ENCODE data around the gene TBC1D24.
"Not testable (repeated sequence)": the region's sequence is repeated elsewhere in the genome, so short reads cannot be mapped to it uniquely, and the experiment has no call there.

Gene TBC1D24

GRCh38 chr16:2469399-2470233, 5.3 kb upstream of the TBC1D24 start:
- no peak for DNase-seq

- DNase-seq, result no peak
These were observed 4.7 kb upstream of the TBC1D24 start for GRCh38 chr16:2470234-2470601.

DNA sequence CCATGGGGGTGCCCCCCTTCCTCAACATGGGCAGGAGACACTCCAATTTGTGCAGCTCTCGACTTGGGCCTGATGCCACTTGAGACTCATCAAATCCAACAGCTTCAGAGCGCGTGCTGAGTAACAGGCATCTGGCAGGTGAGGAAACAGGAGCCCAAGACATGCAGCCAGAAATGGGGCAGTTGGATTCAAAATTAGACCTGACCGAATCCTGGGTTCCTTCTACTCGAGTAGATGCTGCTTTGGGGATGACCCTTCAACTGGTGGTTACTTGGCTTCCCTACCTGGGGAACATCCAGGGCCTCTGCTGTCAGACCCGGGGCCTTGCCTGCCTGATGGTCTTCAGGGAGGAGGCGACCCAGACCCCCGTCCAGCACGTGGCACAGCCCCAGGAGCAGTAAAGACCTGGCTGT, 4.3 kb upstream of the TBC1D24 start:
- no peak for DNase-seq

DNA sequence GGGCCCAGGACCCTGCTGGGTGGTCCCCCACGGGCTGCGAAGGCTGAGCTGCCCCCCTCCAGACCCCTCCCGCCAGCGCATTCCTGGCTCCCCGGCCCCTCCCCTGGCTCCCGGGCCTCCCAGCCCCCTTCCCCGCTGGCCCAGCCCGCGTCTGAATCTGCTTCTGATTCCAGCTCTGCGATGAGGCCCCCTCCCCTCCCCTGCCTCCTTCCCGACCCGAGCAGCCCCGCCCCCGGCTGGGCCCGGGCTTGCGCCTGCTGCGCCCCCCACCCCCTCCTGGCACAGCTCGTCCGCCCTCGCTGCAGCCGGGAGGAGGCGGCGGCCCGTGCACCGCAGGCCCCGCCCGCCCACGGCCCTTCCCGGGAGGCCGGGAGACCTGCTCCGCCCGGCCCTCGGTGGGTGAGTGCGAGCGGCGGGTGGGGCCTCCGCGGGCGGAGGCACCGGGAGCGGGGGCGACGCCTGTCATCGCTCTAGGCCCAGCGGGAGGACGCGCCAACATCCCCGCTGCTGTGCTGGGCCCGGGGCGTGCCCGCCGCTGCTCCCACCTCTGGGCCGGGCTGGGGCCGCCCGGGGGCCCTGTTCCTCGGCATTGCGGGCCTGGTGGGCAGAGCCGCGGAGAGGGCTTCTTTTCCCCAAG, 3.8 kb upstream of the TBC1D24 start, which contains the start of gene NTN3:
TSS of gene NTN3 (plus strand) at position 282 of the 637 bp plus-strand sequence. CDS start 405 bp downstream, outside the sequence.
- DNase-seq, result no peak

- no peak for DNase-seq
These were observed 3.1 kb upstream of the TBC1D24 start for GRCh38 chr16:2471653-2472487.

GRCh38 chr16:2472488-2472864, 2.5 kb upstream of the TBC1D24 start:
- no peak for DNase-seq

DNA sequence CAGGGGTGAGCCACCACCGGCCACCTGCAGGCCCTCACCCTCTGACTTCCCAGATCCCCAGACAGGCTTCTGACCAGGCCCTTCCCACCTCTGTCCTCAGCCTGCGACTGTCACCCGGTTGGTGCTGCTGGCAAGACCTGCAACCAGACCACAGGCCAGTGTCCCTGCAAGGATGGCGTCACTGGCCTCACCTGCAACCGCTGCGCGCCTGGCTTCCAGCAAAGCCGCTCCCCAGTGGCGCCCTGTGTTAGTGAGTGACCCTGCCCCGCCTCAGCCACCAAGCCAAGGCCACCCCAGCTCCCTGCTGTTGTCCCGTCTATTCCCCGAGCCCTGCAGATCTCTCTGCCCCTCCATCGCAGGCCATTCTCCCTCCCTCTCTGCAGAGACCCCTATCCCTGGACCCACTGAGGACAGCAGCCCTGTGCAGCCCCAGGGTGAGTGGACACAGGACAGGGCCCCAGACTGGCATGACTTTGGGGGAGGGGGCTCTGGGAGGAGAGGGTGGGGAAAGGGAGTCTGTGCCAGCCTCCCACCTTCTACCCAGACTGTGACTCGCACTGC, 2.0 kb upstream of the TBC1D24 start:
- DNase-seq, result no peak

DNA sequence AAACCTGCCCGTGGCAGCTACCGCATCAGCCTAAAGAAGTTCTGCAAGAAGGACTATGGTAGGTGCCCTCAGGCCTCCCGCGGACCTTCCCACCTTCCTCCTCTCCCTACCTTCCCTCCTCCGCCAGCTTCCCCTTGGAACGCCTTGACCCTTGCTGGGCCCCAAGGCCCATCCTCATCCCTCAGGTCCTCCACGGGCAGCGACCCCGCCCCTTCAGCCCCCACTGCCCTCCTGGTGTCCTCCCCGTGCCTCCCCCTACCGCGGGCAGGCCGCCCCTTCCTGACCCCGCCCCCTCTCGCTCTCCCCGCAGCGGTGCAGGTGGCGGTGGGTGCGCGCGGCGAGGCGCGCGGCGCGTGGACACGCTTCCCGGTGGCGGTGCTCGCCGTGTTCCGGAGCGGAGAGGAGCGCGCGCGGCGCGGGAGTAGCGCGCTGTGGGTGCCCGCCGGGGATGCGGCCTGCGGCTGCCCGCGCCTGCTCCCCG, 1.4 kb upstream of the TBC1D24 start:
- no peak for DNase-seq

GRCh38 chr16:2473999-2474876, 689 bp upstream of the TBC1D24 start:
- DNase-seq, result peak; percentile 42

DNA sequence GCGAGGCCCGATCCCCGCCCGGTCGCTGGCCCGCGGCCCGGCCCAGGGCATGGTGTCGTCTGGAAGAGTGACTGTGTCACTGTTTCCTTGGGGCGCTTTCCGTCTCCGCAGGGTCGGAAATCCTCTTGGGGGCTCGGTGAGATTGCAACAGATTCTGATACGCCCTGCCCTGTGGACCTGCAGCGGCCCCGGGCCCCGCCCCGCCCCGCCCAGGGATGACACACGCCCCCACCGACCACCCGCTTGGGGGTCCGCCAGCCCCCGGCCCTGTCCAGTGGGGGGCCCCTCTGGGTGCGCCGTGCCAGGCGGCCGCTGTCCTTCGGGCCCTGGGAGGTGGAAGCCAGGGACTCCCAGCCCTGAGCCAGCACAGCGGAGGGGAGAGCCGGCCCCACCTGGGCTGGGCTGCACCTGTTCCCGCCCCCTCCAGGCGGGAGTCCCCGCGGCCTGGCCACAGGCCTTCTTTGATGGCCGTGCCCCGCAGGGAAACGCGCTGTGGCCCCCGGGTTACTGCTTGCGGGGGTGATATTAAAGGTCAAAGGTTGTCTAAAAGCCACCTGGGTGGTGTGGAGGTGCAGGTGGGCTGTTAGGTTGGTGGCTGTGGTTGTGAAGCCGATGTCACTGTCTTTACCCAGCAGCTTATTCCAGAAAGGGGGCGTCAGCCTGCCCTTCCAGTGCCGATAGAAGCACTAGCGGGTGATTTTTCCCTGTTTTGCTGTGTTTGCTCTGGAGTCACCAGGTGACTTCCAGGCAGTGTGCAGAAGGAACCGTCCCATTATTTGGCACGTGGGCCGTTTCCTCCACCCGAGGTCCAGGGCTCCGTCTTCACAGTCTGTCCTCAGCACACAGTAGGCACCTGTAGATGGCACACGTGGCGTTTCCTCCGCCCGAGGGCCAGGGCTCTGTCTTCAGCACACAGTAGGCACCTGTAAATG, 752 bp downstream of the TBC1D24 start:
- DNase-seq, result no peak

DNA sequence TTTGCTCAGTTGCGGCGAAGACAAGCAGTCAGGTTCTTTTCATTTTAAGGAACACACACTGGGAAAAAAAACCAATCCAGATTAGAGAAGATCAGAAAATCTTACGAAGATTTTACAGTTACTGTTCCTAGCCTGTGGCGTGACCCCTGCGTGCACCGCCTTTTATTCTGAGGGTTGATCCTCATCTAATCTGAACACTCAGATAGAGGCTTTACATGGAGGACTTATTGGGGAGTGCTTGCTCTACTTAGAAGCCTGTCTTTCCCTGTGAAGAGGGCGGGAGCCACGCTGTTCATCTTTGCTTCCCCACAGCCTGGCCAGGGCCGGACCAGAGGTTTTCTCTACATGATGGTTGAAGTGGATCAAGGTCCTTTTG, 1.4 kb downstream of the TBC1D24 start:
- no peak for DNase-seq

- DNase-seq, result no peak
These were observed 1.8 kb downstream of the TBC1D24 start for GRCh38 chr16:2476741-2477140.

- no peak for DNase-seq
These were observed 2.4 kb downstream of the TBC1D24 start for GRCh38 chr16:2477327-2477726.

- no peak for DNase-seq
These were observed 3.4 kb downstream of the TBC1D24 start for GRCh38 chr16:2478279-2478678.

- DNase-seq, result not testable (repeated sequence)
These were observed 5.1 kb downstream of the TBC1D24 start for GRCh38 chr16:2479996-2480395.

DNA sequence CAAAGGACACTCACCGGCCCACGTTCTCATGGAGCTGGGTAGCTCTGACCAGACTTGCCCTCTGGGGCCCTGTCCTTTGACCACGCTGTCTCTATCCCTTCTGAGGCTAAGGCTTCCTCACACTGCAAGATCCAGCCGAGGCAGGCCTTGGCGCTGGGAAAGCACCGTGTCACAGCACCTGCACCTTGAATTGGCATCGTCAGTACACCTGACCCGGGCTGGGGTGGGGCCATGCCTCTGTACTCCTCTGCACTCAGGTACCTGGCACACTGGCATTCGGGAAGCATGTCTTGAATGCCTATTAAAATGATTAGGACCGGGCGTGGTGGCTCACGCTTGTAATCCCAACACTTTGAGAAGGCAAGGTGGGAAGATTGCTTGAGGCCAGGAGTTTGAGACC, 6.0 kb downstream of the TBC1D24 start:
- no peak for DNase-seq

GRCh38 chr16:2481676-2482075, 6.7 kb downstream of the TBC1D24 start:
- no peak for DNase-seq

DNA sequence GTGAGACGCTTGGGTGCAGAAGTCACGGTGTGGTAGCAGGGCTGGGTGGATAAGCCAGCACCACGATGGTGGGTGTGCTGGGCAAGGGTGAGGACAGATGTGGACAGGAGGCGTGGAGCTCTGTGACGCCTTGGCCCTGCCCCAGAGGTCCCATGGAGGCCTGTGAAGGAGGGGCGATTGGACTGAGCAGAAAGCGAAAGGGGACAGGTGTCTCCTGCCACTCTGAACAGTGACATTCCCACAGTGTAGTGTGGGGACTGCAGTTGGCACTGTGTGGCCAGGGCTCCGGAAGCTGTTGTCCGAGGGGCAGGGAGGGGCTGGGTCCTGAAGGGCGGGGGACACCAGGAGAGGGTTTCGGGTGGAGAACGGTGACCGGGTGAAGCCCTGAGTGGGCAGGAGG, 7.3 kb downstream of the TBC1D24 start:
- no peak for DNase-seq

GRCh38 chr16:2482708-2483534, 8.0 kb downstream of the TBC1D24 start:
- DNase-seq, result no peak
